Fibroblast of skin of left biceps (primary cell): ENCODE measurements around the gene ACIN1.
A peak's percentile ranks its signal among the peaks of the same experiment; 100 is the strongest.

Experiments
- DNase-seq, 2 experiments: peaks; one replicate each; pipeline ENCODE4 v3.0.0-alpha.2; 2013; ENCODE audit warnings: low read depth in 2 of 2

Gene ACIN1, protein sequence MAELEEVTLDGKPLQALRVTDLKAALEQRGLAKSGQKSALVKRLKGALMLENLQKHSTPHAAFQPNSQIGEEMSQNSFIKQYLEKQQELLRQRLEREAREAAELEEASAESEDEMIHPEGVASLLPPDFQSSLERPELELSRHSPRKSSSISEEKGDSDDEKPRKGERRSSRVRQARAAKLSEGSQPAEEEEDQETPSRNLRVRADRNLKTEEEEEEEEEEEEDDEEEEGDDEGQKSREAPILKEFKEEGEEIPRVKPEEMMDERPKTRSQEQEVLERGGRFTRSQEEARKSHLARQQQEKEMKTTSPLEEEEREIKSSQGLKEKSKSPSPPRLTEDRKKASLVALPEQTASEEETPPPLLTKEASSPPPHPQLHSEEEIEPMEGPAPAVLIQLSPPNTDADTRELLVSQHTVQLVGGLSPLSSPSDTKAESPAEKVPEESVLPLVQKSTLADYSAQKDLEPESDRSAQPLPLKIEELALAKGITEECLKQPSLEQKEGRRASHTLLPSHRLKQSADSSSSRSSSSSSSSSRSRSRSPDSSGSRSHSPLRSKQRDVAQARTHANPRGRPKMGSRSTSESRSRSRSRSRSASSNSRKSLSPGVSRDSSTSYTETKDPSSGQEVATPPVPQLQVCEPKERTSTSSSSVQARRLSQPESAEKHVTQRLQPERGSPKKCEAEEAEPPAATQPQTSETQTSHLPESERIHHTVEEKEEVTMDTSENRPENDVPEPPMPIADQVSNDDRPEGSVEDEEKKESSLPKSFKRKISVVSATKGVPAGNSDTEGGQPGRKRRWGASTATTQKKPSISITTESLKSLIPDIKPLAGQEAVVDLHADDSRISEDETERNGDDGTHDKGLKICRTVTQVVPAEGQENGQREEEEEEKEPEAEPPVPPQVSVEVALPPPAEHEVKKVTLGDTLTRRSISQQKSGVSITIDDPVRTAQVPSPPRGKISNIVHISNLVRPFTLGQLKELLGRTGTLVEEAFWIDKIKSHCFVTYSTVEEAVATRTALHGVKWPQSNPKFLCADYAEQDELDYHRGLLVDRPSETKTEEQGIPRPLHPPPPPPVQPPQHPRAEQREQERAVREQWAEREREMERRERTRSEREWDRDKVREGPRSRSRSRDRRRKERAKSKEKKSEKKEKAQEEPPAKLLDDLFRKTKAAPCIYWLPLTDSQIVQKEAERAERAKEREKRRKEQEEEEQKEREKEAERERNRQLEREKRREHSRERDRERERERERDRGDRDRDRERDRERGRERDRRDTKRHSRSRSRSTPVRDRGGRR

DNA sequence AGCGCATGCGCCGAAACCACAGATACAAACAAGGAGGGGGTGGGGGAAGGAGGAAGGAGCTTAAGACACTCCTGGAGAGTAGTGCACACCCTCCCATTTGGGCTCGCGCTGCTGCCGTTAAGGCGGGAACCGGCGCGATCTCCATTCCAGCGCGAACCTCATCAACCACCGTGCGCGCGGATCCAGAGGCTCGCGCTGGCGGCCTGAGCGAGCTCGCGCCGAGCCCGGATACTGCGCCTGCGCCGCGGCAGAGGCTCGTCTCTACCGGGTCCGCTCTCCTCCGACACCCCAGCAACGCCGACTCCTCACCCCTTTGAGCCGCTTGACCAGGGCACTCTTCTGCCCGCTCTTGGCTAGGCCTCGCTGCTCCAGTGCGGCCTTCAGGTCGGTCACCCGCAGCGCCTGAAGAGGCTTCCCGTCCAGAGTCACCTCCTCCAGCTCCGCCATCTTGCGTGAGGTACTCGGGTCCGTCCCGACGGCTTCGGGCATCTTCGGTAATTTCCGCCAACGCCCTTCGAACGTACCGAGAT, at the start of gene ACIN1:
TSS of gene ACIN1 (minus strand) at position 471 of the 530 bp plus-strand sequence. CDS start at position 447, 24 bp downstream.
- peak; percentile 66 to 68 for DNase-seq

GRCh38 chr14:23143911-23144310, 49.0 kb upstream of the ACIN1 start:
- DNase-seq, result no peak

DNA sequence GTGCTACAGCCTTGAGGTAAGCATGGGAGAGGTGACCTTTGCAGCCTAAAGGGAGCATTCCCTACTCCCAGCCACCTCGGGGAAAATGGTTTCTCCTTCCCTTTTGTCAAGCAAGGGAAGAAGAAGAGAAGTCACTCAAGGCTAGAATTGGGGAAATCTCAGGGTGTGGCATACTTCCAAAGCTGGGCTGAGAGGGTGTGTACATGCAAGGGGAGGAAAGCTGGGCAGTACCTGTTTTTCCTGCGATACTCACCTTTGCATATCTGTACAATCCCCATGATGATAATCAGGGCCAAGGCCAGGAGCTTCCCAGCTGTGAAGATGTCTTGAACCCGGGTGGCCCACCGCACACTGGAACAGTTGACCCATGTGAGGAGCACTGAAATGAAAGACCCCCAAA, 47.9 kb upstream of the ACIN1 start:
- no peak for DNase-seq

DNA sequence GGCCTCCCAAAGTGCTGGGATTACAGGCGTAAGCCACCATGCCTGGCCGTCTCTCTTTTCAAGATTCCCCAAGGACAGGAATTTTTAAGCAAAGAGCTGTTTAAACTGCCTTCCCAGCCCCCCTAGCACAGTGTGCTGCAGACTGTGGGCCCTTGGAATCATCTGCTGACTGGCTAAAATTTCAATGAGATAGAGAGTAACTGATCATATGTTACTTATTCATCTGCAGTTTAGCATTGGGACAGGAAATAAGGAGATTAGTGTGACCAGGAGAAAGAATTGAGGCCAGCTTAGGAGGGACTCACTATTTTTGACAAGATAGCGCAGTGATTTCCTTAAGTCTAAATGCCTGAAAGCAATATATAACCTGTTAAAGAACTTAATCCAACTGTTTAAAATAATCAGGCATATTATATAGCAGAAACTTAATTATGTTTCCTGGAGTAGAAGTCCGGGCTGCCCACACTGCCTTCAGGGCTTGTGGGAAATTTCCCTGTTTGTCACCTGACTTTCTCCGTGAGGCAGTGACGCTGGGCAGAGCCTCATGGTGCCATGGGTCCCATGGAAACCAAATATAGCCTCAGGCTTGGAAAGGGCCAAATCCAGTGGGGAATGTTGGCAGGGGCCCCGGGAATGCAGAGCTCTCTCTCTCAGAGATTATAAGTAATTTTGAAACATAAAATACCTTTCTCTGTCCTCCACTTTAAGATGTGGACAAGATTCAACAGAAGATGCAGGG, 46.9 kb upstream of the ACIN1 start:
- no peak for DNase-seq

DNA sequence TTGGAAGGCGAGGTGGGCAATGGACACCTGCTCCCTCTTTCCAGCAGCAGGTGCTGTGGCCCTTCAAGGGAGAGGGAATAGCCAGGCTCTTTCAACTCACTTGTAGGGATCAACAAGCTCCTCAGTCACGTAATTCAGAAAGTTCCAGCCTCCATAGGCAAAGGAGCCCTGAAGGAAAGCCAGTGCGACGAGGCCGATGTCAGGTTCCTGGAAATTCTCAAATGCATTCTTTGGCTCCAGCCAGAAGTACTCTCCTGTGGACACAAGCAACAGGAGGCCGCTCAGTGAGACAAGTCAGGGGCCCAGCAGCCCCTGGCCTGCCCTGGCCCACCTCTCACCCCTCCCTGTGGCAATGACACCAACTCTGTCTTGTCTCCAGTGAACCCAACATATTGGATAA, 45.4 kb upstream of the ACIN1 start:
- no peak for DNase-seq

GRCh38 chr14:23139874-23140273, 44.9 kb upstream of the ACIN1 start:
- no peak for DNase-seq

DNA sequence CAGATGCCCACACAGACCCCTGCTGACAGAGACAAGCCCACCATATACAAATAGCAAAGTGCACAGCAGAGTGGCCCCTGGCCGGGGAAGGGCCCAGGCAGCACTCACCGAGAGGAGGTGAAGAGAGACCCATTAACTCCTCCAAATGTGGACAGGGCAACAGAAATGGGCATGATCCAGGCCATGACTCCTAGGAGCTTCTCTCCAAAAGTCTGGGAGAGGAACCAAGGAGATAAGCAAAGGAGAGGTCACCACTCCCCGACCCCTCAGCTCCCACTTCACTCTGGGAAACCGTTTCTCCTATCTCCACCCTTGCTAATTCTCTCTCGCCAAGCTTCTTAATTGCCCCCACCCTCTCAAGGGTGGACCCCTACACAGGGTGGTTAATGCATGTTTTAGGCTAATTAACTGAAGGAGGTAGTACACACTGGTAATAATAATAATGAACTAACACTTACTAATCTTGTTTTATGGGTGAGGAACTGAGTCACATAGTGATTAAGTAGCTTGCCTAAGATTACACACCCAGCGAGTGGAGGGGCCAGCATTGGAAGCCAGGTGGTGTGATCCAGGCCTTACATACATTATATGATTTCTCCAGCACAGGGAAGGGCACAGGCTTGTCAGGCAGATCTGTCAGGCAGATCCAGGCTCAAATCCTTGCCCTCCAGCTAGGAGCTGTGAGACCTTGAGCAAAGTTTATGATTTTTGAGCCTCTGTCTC, 43.0 kb upstream of the ACIN1 start:
- no peak for DNase-seq

DNA sequence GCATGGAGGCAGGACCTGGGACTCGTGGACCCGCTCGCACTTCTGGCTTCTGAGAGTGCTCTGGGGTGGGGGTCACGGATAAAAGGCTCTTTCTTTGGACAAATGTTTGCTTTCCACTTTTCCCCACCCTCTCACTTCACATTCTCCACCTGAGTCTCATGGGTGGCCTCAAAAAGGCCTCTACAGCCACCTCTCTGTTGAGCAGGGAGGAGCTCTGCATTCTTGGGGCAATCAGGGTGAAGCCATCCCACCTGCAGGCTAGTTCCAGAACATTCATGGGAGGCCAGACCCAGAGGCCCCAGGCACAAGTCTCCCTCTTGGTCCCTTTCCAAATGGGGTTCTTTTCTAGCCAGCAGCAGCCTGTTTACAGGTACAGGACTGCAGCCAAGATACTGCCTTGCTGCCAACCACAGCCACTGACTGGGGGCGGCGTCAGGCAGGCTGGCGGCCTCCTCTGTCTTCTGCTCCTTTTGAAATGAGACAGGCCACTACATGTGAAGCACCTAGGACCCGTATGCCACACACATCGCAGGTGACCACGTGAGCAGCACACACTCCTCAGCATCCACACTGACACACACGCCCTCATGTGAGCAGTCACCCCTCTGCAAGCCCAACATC, 42.4 kb upstream of the ACIN1 start:
- no peak for DNase-seq

GRCh38 chr14:23136566-23137133, 41.7 kb upstream of the ACIN1 start:
- DNase-seq, result no peak

DNA sequence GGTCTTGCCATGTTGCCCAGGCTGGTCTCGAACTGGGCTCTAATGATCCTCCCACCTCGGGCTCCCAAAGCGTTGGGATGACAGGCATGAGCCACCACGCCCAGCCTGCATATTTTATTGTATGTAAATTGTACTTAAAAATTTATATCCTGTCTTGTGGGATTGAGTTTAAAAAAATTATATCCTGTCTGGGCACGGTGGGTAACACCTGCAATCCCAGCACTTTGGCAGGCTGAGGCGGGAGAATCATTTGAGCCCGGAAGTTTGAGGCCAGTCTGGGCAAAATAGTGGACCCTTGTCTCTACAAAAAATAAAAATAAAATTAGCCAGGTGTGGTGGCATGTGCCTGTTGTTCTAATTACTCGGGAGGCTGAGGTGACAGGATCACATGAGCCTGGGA, 38.0 kb upstream of the ACIN1 start:
- no peak for DNase-seq

DNA sequence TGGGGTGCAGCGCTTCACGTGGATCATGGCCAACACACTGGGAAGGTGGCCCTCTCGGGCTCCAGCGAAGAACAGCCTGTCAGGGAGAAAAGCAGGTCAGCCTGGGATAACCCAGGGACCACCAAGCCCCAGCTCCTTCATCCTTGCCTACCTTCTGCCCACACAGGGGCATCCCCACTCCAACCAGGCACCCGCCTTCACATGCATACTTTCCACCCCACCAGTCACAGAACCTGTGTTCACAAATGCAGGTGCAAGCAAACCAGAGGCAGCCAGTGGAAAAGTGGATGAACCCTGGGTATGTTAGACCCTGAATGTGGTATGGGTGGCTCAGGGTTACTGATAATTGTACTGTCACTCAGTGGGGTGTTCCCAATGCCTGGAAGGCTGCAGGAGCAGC, 36.5 kb upstream of the ACIN1 start:
- no peak for DNase-seq

GRCh38 chr14:23130871-23131270, 35.9 kb upstream of the ACIN1 start:
- DNase-seq, result no peak

GRCh38 chr14:23129759-23130316, 34.9 kb upstream of the ACIN1 start:
- no peak for DNase-seq

GRCh38 chr14:23128969-23129758, 34.2 kb upstream of the ACIN1 start:
- no peak for DNase-seq

GRCh38 chr14:23127861-23128260, 32.9 kb upstream of the ACIN1 start:
- DNase-seq, result no peak

DNA sequence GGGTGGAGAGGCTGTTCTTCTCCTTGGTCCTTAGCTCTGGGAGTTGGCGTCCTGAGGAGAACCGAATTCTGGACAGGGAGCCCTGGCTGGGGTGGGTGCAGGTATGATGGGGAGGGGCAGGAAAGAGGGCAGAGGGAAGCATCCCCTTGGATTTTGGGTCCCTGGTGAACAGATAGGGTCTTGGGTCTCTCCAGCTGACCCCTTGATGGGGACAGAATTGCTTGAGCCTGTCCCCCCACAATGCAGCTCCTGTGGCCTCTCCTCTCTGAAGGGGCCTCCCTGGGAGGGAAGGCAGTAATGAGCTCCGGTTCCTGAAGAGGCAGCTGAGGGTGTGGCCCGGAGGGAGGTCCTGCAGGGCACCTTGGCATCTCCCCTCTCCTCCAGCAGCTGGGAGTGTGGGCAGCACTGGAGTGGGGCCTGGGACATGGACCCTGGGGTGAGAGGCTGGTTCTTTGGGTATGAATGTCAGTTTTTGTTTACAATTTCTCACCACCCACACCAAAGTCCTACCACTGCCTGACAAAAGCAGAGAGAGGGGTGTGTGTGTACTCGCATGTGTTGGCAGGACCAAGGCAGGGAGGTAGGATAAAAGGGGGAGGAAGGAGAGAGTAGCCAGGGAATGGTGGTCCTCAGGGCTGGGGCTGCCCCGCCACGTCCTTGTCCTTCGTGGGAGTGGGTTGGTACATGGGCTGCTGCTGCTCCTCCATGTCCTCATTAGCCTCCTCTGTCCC, 31.8 kb upstream of the ACIN1 start:
- DNase-seq, result no peak

DNA sequence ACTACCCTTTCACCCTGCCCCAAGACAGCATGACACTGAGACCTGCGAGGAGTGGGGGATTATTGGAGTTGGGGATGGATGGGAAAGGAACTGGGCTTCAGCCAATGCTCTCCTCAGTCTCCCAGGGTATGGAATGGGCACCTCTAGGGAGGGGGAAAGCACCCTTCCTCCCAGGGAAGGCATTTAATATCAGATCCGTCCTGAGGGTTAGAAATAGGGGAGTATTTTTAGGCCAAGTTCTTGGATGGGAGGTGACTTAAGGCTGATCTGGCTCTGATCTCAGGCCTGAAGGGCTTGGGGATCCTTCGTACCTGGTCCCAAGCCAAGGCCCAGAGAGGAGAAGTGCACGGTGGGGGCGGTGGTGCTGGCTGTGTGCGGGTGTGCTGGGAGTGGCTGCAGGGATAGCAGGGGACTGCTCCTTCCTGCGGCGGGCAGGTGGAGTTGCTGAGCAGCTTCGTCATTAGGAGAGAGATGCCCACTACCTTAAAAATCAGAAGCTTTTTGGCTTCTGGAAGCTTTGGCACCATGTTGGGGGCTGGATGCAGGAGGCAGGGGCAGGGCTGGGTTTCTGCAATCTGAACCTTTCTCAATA, 31.1 kb upstream of the ACIN1 start:
- DNase-seq, result no peak
